GM23338 (cell line): ENCODE measurements around the gene WNK2. TPM values are rescaled to one million over a fixed set of nuclear protein-coding genes. Genes with fewer than 3 reads are reported as not detected.

Source experiments
- ATAC-seq: fragments of 200-7000 bp; cut with Tn5 transposase; 3 replicates; pipeline ENCODE4 v1.9.1; 2020
- DNase-seq: peaks from one replicate; pipeline ENCODE4 v3.0.0-alpha.2; 2015; ENCODE audit warnings: low spot score
- H2AFZ ChIP-seq: fragments of 200-600 bp; sonication (generic); 2 replicates; pipeline ENCODE4 v1.8.0; 2016; ENCODE audit warnings: antibody characterized with exemption, mild to moderate bottlenecking, moderate library complexity
- H3F3A ChIP-seq: fragments of 200-600 bp; sonication (generic); replicated peaks from 2 replicates; pipeline ENCODE4 v1.8.0; 2017; ENCODE audit warnings: antibody characterized with exemption, mixed run types, low read depth
- H3K27ac ChIP-seq: fragments of 200-600 bp; sonication (generic); 2 replicates; pipeline ENCODE4 v1.6.1; 2016; ENCODE audit warnings: low read depth
- H3K27me3 ChIP-seq: fragments of 200-600 bp; sonication (generic); 2 replicates; pipeline ENCODE4 v1.8.0; 2016; ENCODE audit warnings: mild to moderate bottlenecking, mixed run types, moderate library complexity; ENCODE audit not compliant: insufficient read depth
- H3K36me3 ChIP-seq: fragments of 200-600 bp; sonication (generic); 2 replicates; pipeline ENCODE4 v1.8.0; 2016; ENCODE audit warnings: mild to moderate bottlenecking; ENCODE audit not compliant: insufficient read depth
- H3K4me1 ChIP-seq: fragments of 200-600 bp; sonication (generic); 2 replicates; pipeline ENCODE4 v1.8.0; 2016; ENCODE audit warnings: mild to moderate bottlenecking, moderate library complexity; ENCODE audit not compliant: insufficient read depth
- H3K4me2 ChIP-seq: fragments of 200-600 bp; sonication (generic); 2 replicates; pipeline ENCODE4 v1.7.1; 2017; ENCODE audit warnings: mixed run types
- H3K4me3 ChIP-seq: fragments of 200-600 bp; sonication (generic); 2 replicates; pipeline ENCODE4 v1.6.1; 2016; ENCODE audit warnings: mixed run types
- H3K79me2 ChIP-seq: fragments of 200-600 bp; sonication (generic); replicated peaks from 2 replicates; pipeline ENCODE4 v1.8.0; 2017; ENCODE audit warnings: mild to moderate bottlenecking; ENCODE audit not compliant: insufficient read depth
- H3K9me2 ChIP-seq: fragments of 200-600 bp; sonication (generic); 2 replicates; pipeline ENCODE4 v1.8.0; 2017; ENCODE audit not compliant: insufficient read depth
- H4K20me1 ChIP-seq: fragments of 200-600 bp; sonication (generic); replicated peaks from 2 replicates; pipeline ENCODE4 v1.8.0; 2017; ENCODE audit warnings: mild to moderate bottlenecking; ENCODE audit not compliant: insufficient read depth
- H3K27ac Mint-ChIP-seq: 2 replicates; pipeline ENCODE4 v1.8.0; 2020; ENCODE audit warnings: inconsistent platforms, mild to moderate bottlenecking, moderate library complexity, mixed read lengths
- H3K27me3 Mint-ChIP-seq: 3 replicates; pipeline ENCODE4 v1.8.0; 2022; ENCODE audit warnings: low read depth, mild to moderate bottlenecking, moderate library complexity, mixed read lengths, inconsistent platforms; ENCODE audit not compliant: insufficient read depth, poor library complexity
- H3K36me3 Mint-ChIP-seq: 3 replicates; pipeline ENCODE4 v1.8.0; 2021; ENCODE audit warnings: low read depth, mild to moderate bottlenecking, inconsistent platforms, moderate library complexity, mixed read lengths
- H3K4me1 Mint-ChIP-seq: 3 replicates; pipeline ENCODE4 v1.8.0; 2020; ENCODE audit warnings: mild to moderate bottlenecking, inconsistent platforms, mixed read lengths
- H3K4me3 Mint-ChIP-seq: 3 replicates; pipeline ENCODE4 v1.8.0; 2021; ENCODE audit warnings: moderate library complexity, mild to moderate bottlenecking, inconsistent platforms, mixed read lengths
- H3K9me3 Mint-ChIP-seq: 3 replicates; pipeline ENCODE4 v1.8.0; 2020; ENCODE audit warnings: moderate library complexity, mild to moderate bottlenecking, inconsistent platforms, mixed read lengths
- ETS1 ChIP-seq: IDR thresholded peaks from 2 replicates; pipeline ENCODE4 v1.6.1; 2016; ENCODE audit warnings: antibody characterized with exemption
- EZH2 ChIP-seq: fragments of 200-600 bp; sonication (generic); IDR thresholded peaks from one replicate; pipeline ENCODE4 v1.8.0; 2017; ENCODE audit warnings: antibody characterized with exemption, mild to moderate bottlenecking, low read depth; ENCODE audit not compliant: unreplicated experiment
- NANOG ChIP-seq: IDR thresholded peaks from 2 replicates; pipeline ENCODE4 v1.6.1; 2016; ENCODE audit warnings: antibody characterized with exemption, borderline replicate concordance
- REST ChIP-seq: IDR thresholded peaks from one replicate; pipeline ENCODE4 v1.6.1; 2018; ENCODE audit warnings: antibody characterized with exemption; ENCODE audit not compliant: unreplicated experiment
- ZNF114 ChIP-seq: fragments of 250-450 bp; sonication (Bioruptor Pico); IDR thresholded peaks from 2 replicates; pipeline ENCODE4 v1.5.0; 2020; ENCODE audit warnings: mild to moderate bottlenecking, moderate library complexity
- ZNF331 ChIP-seq: fragments of 250-450 bp; sonication (Bioruptor Pico); IDR thresholded peaks from 2 replicates; pipeline ENCODE4 v1.5.0; 2020; ENCODE audit warnings: low read depth, mild to moderate bottlenecking, moderate library complexity
- polyA plus RNA-seq: library from polyadenylated mRNA; unstranded; fragments of >200 nt; fragmentation: Nextera tagmentation; extraction: Ambion mirVana; gene quantifications from 2 replicates; pipeline ENCODE4 v1.2.1, GENCODE V29; 2016
- total RNA-seq: library from RNA; depleted of rRNA; stranded (reverse); fragments of >200 nt; shearing (Covaris generic); gene quantifications from 2 replicates; pipeline ENCODE4 v1.2.3, GENCODE V29; 2014
- TF ChIP-seq, protein P1 (sequence below), 2 experiments: fragments of 200-600 bp in 1 of 2; sonication (generic) in 1 of 2; conservative IDR thresholded peaks; 2 replicates each; pipeline versions ENCODE4 v1.5.1 to v1.6.1; 2016 to 2017; ENCODE audit warnings: antibody characterized with exemption in 2 of 2, low read depth in 2 of 2, mild to moderate bottlenecking in 2 of 2, moderate library complexity in 1 of 2

The WNK2 gene
- total and polyA plus RNA-seq, 2 experiments from 2014 or later, result 56.4 to 102 TPM

- no peak for TF ChIP-seq ZNF331 (CRISPR knock-in tag)
Measured at GRCh38 chr9:93186215-93186945, 2.4 kb downstream of the WNK2 start (continued).

DNA sequence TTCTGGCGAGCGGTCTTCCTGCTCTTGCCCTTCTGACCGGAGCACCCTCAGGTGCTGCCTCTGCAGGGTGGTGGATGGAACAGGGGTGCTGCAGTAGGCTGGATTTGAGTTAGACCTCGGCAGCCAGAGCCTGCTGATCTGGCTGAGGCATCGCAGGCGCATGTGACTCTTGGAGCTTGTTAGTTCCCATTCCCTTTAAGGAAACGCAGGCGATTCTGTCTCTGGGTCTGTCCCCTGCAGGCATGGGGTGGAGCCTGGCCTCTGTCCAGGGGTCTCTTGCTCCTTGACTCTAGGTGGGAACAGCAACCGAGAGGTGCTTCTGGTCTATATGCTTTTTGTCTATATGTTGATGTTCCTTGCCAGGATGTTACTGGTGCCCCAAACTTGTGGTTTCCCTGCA lies 3.1 kb downstream of the WNK2 start:
- peaks cover 45% of the 10 kb centered on the region for H3K4me1 Mint-ChIP-seq

More for the DNA sequence above, 3.1 kb downstream of the WNK2 start:
- ATAC-seq (no peak), DNase-seq (no peak)
- Histone ChIP-seq H3K4me1 (peaks cover 12% of the 10 kb centered on the region; the same call in 1 of the 2 replicates), H3K4me2 (peak overlapping the region; percentile 89; the same call in 1 of the 2 replicates), H3K27me3 (peaks cover 26% of the 10 kb centered on the region), H3K27ac (no peak overlapping the region), H3K9me2 (no peaks in the 10 kb centered on the region), H3K4me3 (no peak overlapping the region), H4K20me1 (peaks cover 12% of the 10 kb centered on the region), H3F3A (no peaks in the 10 kb centered on the region), H2AFZ (no peak overlapping the region), H3K36me3 (no peaks in the 10 kb centered on the region), H3K79me2 (peaks cover 51% of the 10 kb centered on the region)
- H3K9me3 Mint-ChIP-seq, result no peaks in the 10 kb centered on the region; the same call in 2 of the 3 replicates
- peaks cover 5% of the 10 kb centered on the region; the same call in 2 of the 3 replicates for H3K36me3 Mint-ChIP-seq
- H3K4me3 Mint-ChIP-seq, result no peak overlapping the region; the same call in 2 of the 3 replicates
- H3K27me3 Mint-ChIP-seq, result peaks cover 20% of the 10 kb centered on the region
- TF ChIP-seq ETS1 (no peak), EZH2 (no peak), REST (no peak), ZNF114 (CRISPR knock-in tag) (no peak), NANOG (no peak)
- TF ChIP-seq, protein P1, sequence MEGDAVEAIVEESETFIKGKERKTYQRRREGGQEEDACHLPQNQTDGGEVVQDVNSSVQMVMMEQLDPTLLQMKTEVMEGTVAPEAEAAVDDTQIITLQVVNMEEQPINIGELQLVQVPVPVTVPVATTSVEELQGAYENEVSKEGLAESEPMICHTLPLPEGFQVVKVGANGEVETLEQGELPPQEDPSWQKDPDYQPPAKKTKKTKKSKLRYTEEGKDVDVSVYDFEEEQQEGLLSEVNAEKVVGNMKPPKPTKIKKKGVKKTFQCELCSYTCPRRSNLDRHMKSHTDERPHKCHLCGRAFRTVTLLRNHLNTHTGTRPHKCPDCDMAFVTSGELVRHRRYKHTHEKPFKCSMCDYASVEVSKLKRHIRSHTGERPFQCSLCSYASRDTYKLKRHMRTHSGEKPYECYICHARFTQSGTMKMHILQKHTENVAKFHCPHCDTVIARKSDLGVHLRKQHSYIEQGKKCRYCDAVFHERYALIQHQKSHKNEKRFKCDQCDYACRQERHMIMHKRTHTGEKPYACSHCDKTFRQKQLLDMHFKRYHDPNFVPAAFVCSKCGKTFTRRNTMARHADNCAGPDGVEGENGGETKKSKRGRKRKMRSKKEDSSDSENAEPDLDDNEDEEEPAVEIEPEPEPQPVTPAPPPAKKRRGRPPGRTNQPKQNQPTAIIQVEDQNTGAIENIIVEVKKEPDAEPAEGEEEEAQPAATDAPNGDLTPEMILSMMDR (conservative IDR thresholded peaks at IDR 0.05; ENCODE audit: low read depth in 2 of 2), result no peak
- H3K27ac Mint-ChIP-seq, result no peak overlapping the region
